NCI-H446 treated with DMSO at 0.1 percent for 48 hours (cell line): ENCODE measurements around the gene SORCS2.

ENCODE experiments used
- DNase-seq: peaks from one replicate; lab custom pipeline; 2025; lab: John Stamatoyannopoulos, UW

Gene SORCS2

DNA sequence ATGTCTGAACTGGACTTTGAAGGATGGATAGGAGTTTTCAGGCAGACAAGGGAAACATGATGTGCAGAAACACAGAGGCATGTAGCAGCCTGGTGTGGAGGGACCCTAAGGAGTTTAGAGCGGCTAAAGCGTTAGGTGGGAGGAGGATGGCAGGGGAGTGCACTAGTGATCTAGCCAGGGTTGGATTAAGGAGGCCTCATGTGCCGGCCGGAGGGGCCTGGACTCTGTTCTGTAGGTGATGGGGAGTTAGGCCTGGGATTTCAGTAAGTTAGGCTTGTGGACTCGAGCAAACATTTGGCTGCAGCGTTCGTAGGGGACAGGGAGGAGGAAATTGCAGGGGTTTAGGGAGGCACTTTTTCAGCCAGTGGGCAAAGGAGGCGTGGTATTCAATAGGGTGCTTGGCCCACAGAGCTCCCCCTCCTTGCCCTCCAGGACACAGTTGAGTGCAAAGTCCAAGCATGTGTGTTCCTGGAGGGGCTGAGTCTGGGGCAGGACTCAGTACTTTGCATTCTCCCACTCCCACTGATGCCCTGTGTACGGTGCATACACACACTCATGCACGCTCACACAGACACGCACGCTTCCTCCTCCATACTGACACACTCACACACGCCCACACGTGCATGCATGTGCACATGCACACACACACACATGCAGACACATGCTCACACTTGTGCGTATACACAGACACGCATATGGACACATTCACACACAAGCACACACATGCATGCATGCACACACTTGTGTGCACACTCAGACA is 223.8 kb downstream of the SORCS2 start:
- DNase-seq = no peak

DNA sequence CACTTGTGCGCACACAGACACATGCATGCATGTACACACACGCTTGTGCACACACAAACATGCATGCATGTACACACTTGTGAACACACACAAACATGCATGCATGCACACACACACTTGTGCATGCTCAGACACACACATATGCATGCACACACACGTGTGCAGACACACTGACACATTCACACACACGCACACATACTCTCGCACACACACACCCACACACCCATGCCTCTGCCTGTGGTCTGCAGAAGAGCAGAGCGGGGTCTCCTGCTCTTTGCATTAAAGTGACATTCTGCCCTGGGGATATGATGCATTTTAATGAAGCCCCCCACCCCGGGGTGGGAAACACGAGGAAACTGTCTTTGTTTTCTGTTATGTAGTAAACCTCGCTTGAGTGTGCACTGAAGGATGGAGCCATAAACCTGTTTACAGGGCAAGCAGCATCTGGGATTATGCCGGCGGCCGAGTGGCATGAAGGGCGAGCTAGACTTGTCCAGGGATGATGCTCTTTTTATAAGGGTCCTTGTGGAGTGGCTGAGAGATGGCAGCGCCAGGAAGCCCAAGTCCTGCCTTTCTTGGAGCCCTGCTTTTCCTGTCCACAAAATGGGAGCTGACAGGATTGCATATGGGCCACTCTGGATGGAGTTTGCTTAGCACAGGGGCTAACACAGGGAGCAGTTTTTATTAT is 224.6 kb downstream of the SORCS2 start:
- DNase-seq = no peak

DNA sequence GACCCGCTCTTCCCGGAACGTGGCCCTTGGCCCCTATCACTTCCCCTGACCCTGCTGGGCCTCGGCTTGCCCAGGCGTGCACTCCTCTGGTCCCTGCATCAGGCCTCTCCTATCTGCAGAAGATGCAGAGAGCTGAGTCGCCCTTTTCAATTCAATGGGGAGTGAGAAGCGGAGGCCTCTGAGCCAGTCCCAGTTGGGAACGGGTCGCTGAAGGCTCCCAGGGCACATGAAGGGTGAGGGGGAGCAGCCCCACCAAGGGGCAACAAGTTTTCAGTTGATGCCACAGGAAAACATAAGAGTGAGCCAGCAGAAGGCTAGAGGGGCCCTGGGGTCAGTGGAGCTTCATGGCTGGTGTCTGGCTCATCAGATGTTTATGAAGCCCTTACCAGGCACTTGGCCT is 225.3 kb downstream of the SORCS2 start:
- no peak for DNase-seq

DNA sequence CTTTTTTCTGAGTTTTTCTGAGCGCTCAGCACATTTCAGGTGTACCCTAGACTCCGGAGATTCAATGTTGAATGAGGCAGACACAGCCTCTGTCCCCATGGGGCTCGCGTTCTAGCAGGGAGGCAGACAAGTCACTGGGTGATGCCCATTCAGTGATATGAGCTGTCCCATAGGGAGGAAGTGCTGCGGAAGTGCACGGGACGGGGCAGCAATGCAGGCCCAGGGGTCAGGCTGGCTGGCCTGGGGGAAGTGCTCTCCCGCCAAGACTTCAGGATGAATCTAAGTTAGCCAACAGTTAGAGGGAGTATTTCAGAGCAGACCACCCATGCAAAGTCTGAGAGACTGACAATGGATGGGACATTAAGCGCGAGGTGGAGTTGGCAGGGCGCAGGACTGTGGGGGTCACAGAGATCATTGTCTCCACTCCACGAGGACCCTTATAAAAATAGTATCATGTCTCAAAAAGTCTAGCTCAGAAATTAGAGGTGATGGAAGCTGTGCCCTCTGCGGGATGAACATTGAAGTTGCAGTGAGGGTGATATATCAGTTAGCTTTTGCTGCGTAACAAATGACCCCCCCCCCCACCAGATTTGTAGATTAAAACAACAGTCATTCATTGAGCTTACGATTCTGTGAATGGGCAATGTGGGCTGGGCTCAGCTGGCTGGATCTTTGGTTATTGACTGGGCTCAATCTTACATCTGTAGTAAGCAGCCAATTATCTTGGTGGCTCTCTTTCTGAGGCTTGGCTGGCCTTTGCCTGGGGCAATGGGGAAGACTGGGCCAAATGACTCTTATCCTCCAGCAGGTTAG is 226.0 kb downstream of the SORCS2 start:
- DNase-seq = no peak

DNA sequence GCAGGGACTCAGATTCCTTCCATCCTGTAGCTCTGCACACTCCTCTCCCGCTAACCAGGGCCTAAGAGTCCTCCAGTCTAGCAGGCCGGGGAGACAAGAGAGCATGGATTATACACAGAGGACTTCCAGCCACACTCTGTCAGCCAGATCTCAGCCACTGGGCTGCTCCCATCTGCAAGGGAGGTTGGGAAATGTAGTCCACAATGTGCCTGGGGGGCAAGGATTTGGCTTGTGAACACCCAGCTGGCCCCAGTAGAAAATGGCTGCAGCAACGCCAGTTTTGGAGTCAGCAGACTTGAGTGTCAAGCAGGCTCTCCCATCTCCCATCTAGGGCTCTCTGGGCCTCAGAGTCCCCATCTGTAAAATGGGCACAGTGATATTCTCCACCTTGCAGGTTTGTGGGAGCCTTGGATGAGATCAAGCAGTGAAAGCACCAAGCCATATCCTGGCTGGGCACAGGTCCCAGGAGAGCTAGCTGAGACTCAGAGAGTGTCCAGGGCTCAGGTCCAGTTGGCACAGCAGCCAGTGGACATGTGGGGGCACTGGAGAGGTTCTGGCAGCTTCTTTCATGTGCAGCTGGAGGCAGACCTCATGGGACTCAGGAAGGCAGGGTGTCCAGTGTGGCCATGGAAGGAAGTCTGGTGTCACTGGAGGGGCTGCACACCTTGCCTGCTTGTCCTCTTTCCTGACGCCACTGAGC is 227.8 kb downstream of the SORCS2 start:
- DNase-seq = no peak

DNA sequence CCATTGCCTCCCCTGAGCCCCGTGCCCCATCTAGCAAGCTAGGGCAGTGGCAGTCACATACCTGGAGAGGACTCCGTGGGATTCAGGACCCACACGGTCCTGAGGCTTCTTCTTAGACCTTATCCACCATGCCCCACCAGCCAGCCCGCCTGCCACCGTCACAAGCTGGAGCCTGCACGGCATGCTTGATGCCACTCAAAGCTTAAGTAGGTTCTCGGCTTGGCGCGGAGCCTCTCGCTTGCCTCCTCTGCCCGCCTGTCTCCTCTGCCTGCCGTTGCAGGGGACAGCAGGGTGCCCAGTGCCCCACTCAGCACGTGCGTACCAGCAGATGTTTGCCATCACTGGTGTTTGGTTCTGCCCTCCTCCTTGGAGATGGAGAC is 228.3 kb downstream of the SORCS2 start:
- DNase-seq = no peak

DNA sequence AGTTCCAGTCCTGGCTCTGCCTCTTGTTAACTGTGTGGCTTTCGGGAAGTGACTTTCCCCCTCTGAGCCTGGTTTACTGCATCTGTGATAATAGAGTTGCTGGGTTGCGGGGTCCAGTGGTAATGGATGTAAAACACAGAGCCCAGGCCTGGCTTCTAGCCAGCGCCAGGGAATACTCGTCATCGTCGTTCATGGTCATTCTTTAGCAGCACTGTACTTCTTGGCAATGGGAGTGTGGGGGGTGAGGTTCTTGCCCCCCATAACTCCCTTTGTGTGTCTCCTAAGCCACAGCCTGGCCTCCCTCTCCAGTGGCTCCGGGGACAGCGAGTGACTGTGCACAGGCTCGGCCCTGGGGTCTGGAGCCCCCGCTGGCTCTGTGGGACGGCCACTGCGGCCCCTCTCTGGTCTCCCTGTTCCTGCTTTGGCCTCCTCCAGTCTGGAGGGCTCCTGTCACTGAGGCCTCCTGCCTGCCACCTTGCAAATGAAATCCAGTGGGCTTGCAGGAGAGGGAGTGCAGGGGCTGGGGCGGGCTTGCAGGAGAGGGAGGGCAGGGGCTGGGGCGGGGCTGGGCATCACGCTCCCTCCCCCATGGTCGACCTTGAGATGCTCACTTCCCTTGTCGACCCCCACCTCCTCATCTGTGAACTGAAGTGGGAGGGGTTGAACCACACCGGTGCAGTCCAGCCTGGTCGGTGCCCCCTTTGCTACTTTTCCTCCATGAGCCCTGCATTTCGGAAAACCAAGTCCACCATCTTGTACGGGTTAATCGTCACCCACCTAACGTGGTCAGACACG is 229.2 kb downstream of the SORCS2 start:
- no peak for DNase-seq

DNA sequence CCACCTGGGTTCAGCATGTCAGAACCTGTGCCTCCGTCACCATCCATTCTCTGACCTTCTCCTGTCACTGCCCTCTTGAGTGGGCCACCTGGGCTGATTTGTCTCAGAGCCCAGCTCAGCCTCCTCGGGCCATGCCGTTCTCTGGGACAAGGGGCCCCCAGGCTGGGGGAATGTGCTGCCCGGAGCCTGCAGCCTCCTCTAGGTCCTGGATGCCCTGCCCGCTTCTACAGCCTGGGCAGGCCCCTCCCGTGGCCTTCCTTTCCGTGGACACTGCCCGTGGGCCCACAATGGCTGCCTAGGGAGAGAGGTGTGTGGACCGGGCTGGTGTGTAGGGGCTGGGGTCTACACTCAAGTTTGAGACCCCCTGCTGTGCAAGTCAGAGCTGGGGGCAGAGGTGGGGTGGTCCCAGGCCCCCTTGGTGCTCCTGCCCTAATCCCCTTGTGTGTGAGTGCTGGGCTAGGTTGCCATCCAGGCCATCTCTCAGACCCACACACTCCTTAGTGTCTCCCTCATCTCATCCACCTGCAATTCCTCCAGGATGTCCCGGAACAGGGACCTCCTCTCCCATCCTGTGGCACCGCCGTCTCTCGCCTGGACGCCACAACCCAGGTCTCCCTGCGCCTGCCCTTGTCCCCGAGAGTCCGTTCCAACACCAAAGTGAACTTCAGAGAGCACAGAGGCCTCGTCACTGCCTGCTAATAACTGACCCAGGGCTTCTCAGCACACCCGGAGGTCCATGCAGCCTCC is 230.0 kb downstream of the SORCS2 start:
- DNase-seq = no peak

DNA sequence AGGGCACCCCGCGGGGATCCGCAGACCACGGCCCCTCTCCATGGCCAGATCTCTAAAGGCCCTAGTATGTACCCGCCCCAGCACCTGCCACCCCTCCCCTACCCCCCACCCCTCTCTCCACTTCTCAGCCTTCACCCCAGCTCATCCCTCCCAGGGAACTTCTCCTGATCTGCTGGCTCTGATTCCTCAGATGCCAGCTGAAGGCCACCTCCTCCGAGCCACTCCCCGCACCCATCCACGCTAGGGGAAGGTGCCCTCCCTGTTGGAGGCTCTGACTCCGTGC is 230.5 kb downstream of the SORCS2 start:
- no peak for DNase-seq

DNA sequence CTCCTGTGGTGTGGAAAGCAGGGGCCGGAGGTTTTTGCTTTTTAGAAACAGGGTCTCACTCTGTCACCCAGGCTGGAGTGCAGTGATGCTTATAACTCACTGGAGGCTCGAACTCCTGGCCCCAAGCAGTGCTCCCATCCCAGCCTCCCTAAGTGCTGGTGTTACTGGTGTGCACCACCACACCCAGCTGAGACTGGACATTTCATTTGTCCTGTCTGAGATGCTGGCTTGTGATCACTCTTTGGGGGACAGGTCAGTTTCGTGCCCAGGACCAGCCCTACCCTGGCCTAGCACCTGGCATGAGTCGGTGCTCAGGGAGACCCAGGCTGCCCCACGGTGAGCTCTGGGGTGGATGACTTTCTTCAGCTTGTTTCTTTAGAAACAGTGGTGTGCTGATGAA is 231.1 kb downstream of the SORCS2 start:
- DNase-seq = no peak

DNA sequence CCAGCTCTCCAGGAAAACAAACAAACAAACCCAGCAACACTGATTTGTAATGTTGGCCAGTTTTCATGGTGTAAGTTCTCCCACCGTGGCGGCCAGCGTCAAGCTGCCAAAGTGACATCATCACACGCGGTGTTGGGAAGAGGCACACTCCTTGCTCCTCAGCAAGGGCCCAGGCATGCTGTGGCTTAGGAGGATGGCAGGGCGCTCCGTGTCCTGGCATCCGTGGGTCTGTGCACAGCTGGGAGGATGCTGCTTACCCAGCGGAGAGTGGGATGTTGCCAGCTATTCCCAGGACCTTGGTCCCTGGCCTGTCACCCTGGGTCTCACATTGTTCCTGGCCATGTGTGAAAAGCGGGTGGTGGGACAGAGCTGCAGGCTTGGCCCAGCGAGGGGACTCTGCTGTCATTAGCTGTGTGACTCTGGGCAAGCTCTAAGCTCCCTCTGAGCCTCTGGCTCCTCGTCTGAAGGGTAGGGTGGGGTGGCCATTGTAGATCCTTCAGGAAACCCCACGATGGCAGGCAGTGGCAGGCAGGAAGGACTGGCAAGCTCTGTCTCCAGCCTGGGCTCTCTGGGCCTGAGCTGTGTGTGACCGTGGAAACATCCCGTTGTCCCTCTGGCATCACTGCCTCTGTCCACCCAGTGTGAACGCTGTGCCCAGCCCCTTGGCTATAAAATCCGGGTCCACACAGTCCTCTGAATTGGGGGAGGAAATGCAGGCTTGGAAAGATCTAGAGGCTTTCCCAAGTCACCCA is 231.6 kb downstream of the SORCS2 start:
- no peak for DNase-seq

DNA sequence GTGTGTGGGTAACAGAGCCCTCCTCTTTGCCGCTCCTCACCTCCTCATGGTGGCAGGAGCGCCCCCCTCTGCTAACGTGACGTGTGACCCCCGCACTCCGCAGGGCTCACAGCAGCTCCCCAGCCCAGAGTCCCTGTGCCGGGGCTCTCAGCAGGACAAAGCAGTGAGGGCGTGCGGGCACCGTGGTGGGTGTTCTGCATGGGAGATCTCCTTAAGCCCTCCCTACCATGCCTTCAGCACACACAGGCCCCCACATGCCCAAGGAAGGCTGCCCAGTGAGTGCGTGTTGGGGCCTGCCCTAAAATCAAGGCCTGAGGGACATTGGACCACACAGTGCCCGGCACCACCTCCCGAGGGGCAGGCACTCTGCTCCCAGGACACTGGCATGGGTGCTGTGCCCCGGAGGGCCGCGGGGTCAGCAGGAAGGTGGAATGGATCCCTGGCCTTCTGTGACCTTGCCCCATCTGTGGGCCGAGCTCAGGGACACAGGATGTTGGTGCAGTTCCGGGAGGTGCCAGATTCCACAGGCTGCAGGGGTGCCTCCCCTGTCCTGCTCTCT is 232.3 kb downstream of the SORCS2 start:
- no peak for DNase-seq

DNA sequence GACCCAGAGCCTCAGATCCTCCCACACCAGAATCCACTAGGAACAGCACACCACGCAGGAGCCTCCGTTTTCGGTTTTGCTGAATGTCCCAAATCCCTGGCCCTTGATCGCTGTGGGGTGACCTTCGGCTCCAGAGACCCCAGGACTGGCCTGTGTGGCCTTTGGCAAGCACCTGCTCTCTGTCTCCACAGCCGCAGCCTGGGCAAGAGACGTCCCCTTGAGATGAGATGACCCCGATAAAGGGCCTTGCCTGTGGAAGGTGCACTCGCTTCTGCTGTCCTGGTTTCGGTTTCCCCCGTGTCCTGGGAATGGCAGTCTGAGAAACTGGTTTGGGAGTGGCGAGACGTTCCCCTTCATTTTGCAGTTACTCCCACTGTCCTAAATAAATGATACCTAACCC is 232.8 kb downstream of the SORCS2 start:
- no peak for DNase-seq

DNA sequence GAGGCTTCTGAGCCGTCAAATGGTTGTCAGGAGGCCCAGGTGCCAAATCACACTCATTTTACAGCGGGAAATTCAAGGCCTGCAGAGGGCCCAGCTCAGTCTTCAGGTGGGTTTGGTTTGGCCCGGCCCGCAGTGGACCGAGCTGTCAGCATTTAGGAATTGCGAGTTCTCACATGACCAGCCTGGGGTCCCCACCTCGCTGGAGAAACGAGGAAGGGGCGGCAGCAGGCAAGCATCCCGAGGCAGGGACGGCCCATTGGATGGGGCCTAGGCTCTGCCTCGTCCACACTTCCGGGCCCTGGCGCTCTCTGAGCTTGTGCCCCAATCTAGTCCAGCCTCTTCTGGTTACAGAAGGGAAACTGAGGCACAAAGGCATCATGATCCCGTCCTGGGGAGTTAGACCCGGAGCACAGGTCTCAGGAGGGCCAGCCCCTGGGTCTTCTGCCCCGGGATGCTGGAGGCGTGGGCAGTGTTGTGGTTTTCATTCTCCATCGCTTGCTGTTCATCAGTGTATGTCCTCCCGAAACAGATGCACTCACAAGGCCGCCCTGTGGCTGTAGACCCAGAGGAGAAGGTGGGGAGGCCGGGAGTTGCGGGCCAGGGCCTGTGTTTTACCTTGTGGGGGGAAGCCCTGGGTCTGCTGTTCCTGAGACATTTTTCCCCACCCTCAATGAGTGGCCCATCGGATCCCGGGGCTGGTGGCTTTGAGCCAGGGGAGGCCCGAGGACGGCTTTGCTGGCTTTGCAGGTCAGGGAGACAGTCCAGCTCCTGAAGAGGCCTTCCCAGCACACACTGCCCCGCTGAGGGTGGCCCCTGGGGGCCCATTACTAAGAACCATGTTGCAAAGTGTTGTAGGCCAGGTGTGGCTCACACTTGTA is 233.5 kb downstream of the SORCS2 start:
- DNase-seq = no peak

DNA sequence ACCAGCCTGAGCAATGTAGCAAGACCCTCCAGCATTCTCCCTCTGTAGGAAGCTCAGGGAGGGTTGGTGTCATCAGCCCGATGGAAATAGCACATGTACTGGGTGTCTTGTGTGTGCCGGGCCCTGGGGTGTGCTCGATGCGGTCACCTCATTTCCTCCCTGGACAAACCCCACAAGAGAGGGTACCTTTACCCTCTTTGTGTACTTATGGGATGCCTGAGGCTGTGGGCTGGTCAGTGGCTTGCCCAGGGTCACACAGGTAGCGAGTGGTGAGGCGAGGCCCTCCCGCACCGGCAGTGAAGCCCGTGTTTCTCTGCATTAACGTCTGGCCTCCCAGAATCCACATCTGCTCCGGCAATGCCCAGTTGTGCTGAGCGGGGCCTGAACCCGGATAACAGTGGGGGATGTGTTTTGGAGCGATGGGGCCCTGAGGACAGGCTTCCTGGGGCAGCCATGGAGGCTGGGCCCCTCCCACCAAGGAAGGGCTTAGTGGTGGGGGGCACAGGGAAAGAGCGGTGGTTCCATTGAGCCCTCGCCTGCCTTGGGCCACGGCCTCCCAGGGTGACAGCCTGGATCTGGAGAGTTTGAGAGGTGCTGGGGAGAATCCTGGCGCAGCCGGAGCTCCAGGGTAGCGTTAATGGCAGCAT is 234.3 kb downstream of the SORCS2 start:
- DNase-seq = no peak

DNA sequence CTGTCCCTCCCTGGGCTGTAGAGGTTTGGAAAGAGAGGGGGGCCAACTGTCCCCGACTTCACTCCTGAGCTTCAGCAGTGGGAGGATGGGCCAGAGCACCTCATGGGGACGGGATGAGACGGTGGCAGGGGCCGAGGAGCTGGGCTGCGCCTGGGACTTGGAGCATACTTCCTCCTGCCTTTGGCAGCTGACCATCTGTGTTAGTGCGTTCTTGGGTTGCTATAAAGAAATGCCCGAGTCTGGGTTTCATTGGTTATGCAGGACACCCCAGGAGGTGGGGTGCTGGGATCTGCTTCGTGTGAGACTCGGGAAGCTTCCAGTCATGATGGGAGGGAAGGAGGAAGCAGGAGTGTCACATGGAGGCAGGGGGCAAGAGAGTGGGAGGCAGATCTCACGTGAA is 235.0 kb downstream of the SORCS2 start:
- no peak for DNase-seq

DNA sequence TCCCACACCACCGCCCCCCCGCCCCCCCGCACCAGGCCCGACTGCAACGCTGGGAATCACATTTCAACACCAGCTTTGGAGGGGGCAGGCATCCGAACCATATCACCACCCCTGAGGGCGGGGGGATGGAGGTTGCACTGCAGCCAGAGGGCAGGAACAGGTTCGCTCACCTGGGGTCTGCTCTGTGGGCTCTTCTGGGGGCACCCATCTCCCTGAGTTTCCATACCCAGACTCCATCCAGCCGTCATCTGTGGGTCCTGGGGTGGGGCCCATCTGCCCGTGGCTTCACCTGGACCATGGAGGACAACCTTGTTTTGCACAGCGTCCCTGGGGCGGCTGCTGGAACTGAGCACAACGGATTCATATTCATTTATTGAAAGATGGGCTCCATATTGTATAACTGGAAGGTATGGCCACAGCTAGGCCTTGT is 235.5 kb downstream of the SORCS2 start:
- no peak for DNase-seq

DNA sequence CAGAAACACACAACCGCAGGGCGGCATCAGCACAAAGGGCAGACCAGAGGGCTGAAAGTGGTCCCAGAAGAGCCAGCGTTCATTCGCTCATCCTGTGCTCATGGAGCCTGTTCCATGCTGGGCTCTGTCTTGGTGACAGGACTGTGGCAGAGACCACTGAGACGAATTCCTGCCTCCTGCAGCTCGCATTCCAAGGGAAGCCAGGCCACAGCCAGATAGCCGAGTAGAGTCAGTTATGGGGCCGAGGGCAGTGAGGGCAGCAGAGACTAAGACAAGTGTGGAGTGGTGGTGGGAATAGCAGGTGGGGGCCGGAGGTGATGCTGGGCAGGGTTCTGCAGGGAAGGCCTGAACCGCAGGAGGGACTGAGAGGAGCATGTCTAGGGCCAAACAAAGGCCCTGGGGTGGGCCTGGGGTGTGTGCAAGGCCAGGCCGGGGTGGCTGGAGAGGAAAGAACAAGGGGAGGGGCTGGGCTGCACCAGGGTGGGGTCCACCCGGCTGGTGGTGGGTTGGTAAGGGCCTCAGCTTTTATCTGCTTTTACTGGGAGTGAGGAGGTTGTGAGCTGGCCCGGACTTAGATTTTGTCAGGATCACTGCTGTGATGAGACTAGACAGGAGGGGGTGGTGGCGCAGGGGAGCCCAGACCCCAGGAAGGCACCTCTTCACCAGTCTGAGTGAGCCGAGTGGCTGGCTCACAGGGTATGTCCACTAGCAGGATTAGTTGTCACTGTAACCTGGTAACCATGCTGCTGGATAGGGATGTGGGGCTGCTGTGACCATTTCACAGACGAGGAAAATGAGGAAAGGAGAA is 236.1 kb downstream of the SORCS2 start:
- no peak for DNase-seq
